MCF 10A (cell line): ENCODE results near the gene KCNJ1. TPM values are rescaled to one million over a fixed set of nuclear protein-coding genes. Genes with fewer than 3 reads are reported as not detected.

Experiments
- BruUV-seq: library from RNA; stranded (reverse); fragments of 400-500 nt; replicated peaks from 2 replicates; lab custom pipeline; 2021; lab: Mats Ljungman, UMichigan
- CTCF ChIA-PET: fragments of 300-600 bp; sonication (Branson Sonifier 250); formaldehyde crosslinking; extraction: SDS; loops from one replicate; lab custom pipeline; 2021; ENCODE audit warnings: antibody characterized with exemption, inconsistent platforms; lab: Yijun Ruan, JAX
- POLR2A ChIA-PET: fragments of 300-600, 350-650 bp; sonication (Branson Sonifier 250); formaldehyde crosslinking; extraction: SDS; loops from one replicate; lab custom pipeline; 2020; ENCODE audit warnings: antibody characterized with exemption, inconsistent platforms; lab: Yijun Ruan, JAX
- DNase-seq: peaks from one replicate; pipeline ENCODE4 v3.0.0-alpha.2; 2018; ENCODE audit not compliant: unreplicated experiment
- H3K27ac Mint-ChIP-seq: one replicate; pipeline ENCODE4 v1.8.0; 2022; ENCODE audit warnings: mild to moderate bottlenecking, low read depth, mixed read lengths; ENCODE audit not compliant: unreplicated experiment
- H3K27me3 Mint-ChIP-seq: one replicate; pipeline ENCODE4 v1.8.0; 2022; ENCODE audit warnings: mixed read lengths; ENCODE audit not compliant: insufficient read depth, unreplicated experiment
- H3K36me3 Mint-ChIP-seq: one replicate; pipeline ENCODE4 v1.8.0; 2022; ENCODE audit warnings: mild to moderate bottlenecking, moderate library complexity, mixed read lengths; ENCODE audit not compliant: insufficient read depth, unreplicated experiment
- H3K4me1 Mint-ChIP-seq: one replicate; pipeline ENCODE4 v1.8.0; 2022; ENCODE audit warnings: mixed read lengths; ENCODE audit not compliant: insufficient read depth, unreplicated experiment
- H3K4me3 Mint-ChIP-seq: one replicate; pipeline ENCODE4 v1.8.0; 2022; ENCODE audit warnings: mild to moderate bottlenecking, moderate library complexity, mixed read lengths; ENCODE audit not compliant: unreplicated experiment
- H3K9me3 Mint-ChIP-seq: one replicate; pipeline ENCODE4 v1.8.0; 2022; ENCODE audit warnings: mixed read lengths; ENCODE audit not compliant: unreplicated experiment
- CTCF ChIP-seq: fragments of 200-600 bp; IDR thresholded peaks from one replicate; pipeline ENCODE4 v1.8.0; 2022; ENCODE audit warnings: antibody characterized with exemption, mild to moderate bottlenecking; ENCODE audit not compliant: unreplicated experiment
- intact Hi-C: fragments of 100-400 bp; cut with micrococcal nuclease; formaldehyde crosslinking; loops from 2 replicates; pipeline ENCODE4 v1.14.1; 2022
- total RNA-seq: library from RNA; stranded (reverse); gene quantifications from 2 replicates; pipeline ENCODE4 v1.2.3, GENCODE V29; 2022

Gene KCNJ1
- total RNA-seq, 1 experiment from 2014 or later: not detected

DNA sequence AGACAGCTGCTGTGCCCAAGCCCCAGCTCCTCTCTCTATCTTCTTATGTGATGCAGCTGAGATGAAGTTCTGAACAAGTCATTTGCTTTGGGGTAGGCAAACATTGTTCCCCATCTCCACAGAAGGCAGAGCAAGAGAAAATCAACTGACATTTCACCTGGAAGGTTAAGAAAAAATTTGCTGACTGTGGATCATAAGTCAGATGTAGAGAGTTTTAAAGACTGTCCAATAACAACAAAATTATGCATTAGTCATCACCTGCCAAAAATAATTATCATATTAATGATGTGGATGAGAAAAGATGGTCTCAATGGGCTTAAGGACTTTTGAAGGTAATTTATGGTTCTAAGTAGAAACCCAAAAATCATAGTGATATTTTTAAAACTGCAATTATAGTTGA lies 59.2 kb downstream of the KCNJ1 start:
- POLR2A ChIA-PET: interaction anchor here (1.1 kb wide), 1 partner anchor 9 kb away, joined by 3 read pairs; no protein-coding TSS in a partner anchor
- H3K36me3 Mint-ChIP-seq: peaks cover 6% of the 10 kb centered on the region
- no peaks in the 10 kb centered on the region for H3K27me3 Mint-ChIP-seq
- no peak overlapping the region for H3K4me3 Mint-ChIP-seq
- peaks cover 13% of the 10 kb centered on the region for H3K4me1 Mint-ChIP-seq
- BruUV-seq: no TSS peak
- CTCF ChIA-PET: interaction anchor here (0.7 to 1.4 kb wide), 3 partner anchors 19 to 1744 kb away, joined by 3 read pairs; no protein-coding TSS in a partner anchor
- no peak for TF ChIP-seq CTCF
- no peak overlapping the region for H3K27ac Mint-ChIP-seq
- intact Hi-C loops: no loop called here
- no peaks in the 10 kb centered on the region for H3K9me3 Mint-ChIP-seq
- DNase-seq: no peak

GRCh38 chr11:128806506-128807261 lies 60.4 kb downstream of the KCNJ1 start:
- Mint-ChIP-seq H3K36me3 (peaks cover 6% of the 10 kb centered on the region), H3K27ac (no peak overlapping the region), H3K4me3 (no peak overlapping the region), H3K9me3 (no peaks in the 10 kb centered on the region), H3K27me3 (no peaks in the 10 kb centered on the region), H3K4me1 (peaks cover 13% of the 10 kb centered on the region)
- ChIA-PET CTCF (interaction anchor here (0.6 to 0.7 kb wide), 2 partner anchors 23 to 635 kb away, joined by 3 read pairs; no protein-coding TSS in a partner anchor), POLR2A (no interaction called here)
- intact Hi-C loops: no loop called here
- no TSS peak for BruUV-seq
- DNase-seq: no peak
- TF ChIP-seq CTCF: no peak

DNA sequence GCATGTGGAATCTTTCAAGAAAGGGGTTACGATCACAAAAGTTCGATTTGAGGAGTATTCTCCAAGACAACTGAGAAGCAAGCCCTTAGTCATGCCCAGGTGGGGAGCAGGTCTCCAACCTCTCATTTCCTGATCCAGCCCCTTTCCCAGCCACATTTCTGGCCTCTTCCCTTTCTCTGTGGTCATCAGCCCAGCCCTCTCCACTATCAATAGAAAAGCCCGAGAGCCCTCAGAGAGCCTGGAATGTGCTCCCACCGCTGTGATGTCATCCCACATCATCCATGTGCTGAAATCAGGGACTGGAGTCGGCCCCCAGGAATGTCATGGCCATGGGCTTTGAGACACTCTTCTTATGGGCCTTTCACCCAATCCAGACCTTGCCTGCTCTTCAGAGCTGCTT lies 62.6 kb downstream of the KCNJ1 start:
- ChIA-PET CTCF (interaction anchor here (1.1 kb wide), 1 partner anchor 773 kb away, joined by 3 read pairs; no protein-coding TSS in a partner anchor), POLR2A (no interaction called here)
- TF ChIP-seq CTCF: no peak
- Mint-ChIP-seq H3K4me1 (peaks cover 13% of the 10 kb centered on the region), H3K4me3 (no peak overlapping the region), H3K9me3 (no peaks in the 10 kb centered on the region), H3K36me3 (peaks cover 6% of the 10 kb centered on the region), H3K27me3 (no peaks in the 10 kb centered on the region), H3K27ac (no peak overlapping the region)
- no peak for DNase-seq
- BruUV-seq: no TSS peak
- intact Hi-C loops: no loop called here

GRCh38 chr11:128803449-128804245 lies 63.4 kb downstream of the KCNJ1 start:
- Mint-ChIP-seq H3K36me3 (peaks cover 6% of the 10 kb centered on the region), H3K4me1 (peaks cover 6% of the 10 kb centered on the region), H3K27ac (no peak overlapping the region), H3K27me3 (no peaks in the 10 kb centered on the region), H3K4me3 (no peak overlapping the region), H3K9me3 (no peaks in the 10 kb centered on the region)
- DNase-seq: no peak
- TF ChIP-seq CTCF: no peak
- intact Hi-C loops: no loop called here
- BruUV-seq: no TSS peak
- ChIA-PET CTCF (interaction anchor here (0.6 to 1.4 kb wide), 8 partner anchors 8 to 772 kb away, joined by 3 to 5 read pairs (median 3); no protein-coding TSS in a partner anchor), POLR2A (no interaction called here)
